ENCODE data around the gene MYO5C.

DNA sequence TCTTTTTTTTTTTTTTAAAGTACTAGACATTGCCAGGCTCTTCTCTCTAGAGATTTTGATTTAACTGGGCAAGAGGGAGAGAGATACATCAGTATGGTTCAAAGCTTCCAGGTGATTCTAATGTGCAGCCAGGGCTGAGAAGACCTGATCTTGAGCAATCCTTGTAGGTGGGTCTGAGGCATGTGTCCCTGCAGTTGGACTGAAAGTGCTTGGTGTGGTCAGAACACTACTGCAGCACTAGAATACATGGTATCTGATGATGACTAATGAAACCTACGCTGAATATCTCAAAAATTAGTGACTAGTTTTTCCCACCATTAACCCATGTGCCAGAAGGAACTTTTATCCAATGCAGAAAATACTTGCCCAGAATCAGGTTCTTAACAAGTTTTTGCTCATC, 34.4 kb upstream of the MYO5C start:
- TF ChIP-seq POLR2A (IDR thresholded peaks at IDR 0.05), result no peak
- TF ChIP-seq, protein P1, sequence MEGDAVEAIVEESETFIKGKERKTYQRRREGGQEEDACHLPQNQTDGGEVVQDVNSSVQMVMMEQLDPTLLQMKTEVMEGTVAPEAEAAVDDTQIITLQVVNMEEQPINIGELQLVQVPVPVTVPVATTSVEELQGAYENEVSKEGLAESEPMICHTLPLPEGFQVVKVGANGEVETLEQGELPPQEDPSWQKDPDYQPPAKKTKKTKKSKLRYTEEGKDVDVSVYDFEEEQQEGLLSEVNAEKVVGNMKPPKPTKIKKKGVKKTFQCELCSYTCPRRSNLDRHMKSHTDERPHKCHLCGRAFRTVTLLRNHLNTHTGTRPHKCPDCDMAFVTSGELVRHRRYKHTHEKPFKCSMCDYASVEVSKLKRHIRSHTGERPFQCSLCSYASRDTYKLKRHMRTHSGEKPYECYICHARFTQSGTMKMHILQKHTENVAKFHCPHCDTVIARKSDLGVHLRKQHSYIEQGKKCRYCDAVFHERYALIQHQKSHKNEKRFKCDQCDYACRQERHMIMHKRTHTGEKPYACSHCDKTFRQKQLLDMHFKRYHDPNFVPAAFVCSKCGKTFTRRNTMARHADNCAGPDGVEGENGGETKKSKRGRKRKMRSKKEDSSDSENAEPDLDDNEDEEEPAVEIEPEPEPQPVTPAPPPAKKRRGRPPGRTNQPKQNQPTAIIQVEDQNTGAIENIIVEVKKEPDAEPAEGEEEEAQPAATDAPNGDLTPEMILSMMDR (IDR thresholded peaks at IDR 0.05), result no peak
- no peak for TF ChIP-seq POLR2AphosphoS5 (IDR thresholded peaks at IDR 0.05)
- no peak for TF ChIP-seq EP300 (IDR thresholded peaks at IDR 0.05)

Measured in upper lobe of left lung (tissue), 4 donors.